ENCODE results near the gene GSK3B. TPM values are rescaled to one million over a fixed set of nuclear protein-coding genes. Genes with fewer than 3 reads are reported as not detected.

Gene GSK3B
- total RNA-seq, 1 donor from 2014 or later, result 43.7 TPM

DNA sequence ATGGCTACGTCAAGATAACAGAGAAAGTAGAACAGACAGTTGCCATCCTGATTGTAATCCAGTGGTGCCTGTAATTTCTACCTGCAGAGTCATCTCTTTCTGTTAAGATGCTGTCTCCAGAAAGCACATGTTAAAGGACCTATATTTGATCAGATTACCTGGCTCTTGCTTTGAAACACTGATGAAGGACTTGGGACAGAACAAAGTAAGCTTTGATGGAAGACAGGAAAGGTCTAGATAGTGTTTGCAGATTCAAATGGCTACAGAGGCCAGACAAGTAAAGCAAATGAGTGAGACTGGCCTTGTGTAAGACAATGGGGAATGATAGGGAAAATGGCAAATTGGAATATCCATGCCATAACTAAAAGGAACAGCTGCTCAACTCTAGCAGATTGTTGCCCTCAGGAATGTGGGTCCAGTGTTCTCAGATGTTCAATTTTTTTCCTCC, 1.8 kb upstream of the GSK3B start:
- DNase-seq (ENCODE audit: low read depth, low spot score), result no peak

DNA sequence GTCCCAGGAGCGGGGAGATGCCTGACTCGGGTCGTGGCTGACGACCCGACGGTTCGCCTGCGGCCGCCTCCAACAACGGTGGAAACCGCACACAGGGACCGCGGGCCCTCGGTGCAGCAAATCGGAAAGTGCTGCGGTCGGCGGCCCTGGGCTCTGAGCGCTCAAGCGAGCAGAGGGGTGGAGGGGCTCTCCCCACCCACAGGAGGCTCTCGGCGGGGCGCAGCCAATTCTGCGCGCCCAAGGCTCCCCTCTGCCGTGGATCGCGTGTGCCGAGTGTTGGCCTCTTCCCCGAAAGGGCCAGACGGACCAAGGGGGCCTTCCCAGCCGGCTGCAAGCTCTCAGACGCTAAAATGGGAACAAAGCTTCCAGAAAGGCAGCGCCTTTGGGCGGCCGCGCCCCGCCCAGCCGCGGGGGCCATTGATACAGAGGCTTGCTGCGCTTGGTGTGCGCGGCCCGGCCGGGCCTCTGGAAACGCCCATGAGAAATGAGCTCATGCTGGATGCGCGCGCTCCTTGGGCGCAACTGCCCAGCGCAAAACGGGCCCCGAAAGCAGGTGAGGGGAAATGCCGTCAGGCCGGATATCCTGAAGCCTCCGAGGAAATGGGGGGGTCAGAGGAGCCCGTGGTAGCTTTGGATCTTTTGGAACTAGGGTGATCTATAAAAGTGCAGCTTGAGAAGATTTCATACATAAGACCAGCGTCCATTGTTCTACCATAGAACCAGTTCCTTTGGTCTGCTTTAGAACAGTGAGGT, 1.2 kb upstream of the GSK3B start:
- DNase-seq (ENCODE audit: low read depth, low spot score), result peak; percentile 82

DNA sequence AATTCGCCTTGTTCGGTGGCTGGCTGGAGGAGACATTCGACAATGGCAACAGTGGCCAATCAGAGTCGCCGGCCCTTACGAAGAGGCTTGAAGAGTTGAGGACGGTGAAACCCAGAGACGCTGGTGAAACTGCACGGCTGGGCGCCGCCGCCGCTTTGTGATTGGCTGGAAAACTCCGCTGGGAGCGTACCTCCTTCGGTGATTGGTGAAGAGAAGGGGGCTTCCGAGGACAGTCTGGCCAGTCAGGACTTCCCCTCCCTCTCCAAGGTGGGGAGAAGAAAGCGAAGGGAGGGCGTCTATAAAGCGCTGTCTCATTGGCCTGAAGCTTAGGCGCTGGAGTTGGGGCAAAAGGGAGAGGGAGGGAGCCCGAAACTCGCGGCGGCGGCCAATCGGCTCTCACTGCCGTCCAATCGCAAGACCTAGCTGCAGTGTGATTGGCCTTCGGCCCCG, 554 bp upstream of the GSK3B start:
- DNase-seq (ENCODE audit: low read depth, low spot score), result peak; percentile 100

DNA sequence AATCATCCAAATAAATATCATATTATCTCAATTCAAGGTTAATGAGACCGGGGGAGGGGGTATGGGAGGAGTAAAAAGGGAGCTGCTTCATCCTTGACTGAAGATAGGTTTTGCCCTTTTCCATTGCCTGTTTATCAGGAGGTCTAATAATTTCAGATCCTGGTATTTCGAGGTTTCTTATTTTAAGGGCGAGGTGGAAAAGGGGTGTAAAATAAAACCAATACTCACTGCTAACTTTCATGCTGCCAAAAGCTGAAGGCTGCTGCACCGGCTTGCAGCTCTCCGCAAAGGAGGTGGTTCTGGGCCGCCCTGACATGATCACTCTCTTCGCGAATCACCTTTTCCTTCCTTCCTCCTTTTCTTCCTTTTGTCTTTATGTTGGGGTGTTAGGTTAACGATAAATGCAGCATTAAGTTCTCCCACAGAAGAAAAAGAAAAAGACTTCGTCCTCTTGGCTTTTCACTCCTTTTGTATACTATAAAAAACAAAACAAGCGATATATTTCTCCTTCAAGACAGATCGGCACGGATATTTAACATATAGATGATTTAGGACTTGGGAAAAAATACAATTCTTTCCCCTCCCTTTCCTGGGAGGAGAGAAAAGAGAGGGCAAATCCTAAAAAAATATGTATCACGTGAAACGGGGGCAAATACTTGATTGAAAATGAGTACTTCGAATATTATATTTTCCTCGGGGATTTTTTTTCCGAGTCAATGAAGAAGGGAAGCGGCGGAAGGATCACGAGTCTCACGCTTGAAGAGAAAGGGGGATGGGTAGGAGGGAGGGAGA, 932 bp downstream of the GSK3B start:
- DNase-seq (ENCODE audit: low read depth, low spot score), result peak; percentile 63

DNA sequence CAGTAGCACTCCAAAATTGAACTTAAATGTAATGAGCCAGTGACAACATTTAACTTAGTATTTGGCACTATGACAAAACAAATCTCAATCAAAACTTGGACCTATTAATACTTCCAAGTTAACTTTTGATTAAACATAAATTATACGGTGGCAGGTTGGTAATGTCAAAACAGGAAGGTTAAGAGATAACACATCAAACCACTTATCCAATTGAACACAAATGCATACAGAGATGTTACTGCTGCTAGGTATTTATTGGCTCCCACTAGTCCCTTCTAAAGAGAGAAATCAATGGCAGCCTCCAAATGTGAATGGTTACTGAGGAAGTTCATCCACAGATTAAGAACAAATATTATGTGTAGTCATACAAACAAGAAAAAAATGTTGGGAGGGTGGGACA, 1.8 kb downstream of the GSK3B start:
- DNase-seq (ENCODE audit: low read depth, low spot score), result no peak

DNA sequence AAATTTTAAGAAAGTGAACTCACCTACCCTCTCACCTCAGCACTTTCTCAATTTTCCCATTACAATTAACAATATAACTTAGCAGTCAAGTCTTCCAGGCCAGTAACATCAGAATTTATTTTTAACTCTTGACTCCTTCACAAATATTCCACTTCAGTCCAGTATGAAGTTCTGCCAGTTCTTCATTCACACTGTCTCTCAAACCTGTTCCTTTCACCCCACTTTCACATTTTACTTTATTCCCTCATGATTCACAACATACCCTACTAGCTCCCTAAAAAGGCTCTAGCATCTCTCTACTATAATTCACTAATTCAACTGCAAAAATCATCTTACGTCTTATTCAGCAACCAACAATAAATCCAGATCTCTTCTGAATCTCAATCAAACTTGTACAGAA, 3.8 kb downstream of the GSK3B start:
- DNase-seq (ENCODE audit: low read depth, low spot score), result no peak

DNA sequence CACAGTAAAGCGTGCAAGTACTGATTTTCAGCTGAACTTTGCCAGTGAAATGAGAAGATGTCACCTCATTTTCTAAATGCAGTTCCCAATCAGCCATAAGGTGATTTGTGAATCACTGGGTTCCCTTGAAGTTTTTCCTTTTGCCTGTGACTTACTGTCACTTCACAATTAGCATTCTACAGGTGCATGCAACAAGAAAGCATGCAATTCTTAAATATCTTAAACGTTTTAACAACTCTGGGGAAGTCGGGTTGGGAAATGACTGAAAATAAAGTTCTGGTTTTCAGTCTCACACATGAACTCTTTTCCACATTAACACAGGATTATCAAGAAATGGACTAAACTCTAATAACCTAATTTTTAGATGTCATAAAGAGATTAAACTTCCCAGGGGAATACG, 5.2 kb downstream of the GSK3B start:
- no peak for DNase-seq (ENCODE audit: low read depth, low spot score)

DNA sequence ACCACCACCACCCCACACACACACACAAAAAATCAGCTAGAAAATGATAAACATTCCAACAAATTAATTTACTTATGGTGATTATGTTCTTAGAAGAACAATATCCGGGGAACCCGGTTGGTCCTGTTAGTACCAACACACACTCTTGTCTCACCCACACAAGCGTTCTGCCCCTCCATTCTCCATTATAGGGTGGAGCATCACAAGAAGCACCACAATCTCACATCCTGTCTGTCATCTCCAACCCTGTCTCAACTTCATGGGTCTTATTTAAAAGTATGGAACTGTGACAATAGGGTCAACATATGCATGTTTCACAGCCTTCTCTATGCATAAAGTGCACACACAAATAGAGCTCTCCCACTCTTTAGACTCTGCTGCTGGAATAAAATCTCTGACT, 5.6 kb downstream of the GSK3B start:
- DNase-seq (ENCODE audit: low read depth, low spot score), result no peak

DNA sequence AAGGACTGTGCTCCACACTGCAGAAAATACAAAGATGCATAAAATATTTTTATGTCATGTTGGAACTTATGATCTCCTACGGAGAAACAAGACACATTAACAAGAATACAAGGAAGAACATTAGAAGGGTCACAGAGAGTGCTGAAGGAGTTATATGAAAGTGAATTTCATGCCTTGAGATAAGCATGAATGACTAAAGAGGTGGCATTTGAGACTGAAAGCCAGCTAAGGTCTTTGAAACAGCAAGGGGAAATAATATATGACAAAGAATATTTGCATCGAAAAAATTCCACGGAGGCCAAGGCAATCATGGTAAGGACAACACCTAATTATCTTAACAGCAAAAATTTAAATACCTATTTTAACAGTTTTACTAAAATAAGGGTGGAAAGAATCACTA, 12.5 kb downstream of the GSK3B start:
- no peak for DNase-seq (ENCODE audit: low read depth, low spot score)

DNA sequence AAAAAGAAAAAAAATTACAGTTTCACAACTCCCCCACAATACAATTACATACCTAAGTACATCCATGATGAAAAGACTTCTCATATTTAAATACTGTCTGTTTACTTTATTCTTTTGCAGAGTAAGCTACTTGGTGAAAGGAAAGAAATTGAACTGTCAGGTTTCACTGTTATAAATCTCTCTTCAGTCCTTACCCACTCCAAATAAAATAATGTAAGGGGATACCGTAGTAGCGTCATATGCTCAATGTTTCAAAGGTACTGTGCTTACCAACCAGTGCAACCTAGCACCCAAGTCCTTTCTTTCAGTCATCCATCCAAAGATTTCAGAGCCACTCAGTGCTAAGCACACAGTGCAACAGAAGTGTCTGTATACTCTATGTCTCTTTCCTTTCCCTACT, 13.4 kb downstream of the GSK3B start:
- DNase-seq (ENCODE audit: low read depth, low spot score), result no peak

DNA sequence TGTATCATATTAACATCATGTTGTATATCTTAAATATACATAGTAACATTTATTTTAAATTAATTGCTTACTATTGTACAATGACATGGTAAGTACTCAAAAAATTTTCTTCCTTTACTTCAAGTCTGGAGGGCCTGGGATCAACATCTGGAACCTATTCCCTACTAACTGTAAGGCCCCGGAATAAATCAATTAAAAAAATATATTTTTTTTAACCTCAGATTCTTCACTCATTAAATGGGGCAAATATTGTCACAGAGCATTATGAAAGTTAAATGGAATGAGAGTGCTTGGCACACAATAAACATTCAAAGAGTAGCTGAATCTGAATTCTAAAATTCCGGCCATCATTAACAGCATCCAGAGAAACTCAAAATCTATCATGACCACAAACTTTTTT, 16.5 kb downstream of the GSK3B start:
- no peak for DNase-seq (ENCODE audit: low read depth, low spot score)

DNA sequence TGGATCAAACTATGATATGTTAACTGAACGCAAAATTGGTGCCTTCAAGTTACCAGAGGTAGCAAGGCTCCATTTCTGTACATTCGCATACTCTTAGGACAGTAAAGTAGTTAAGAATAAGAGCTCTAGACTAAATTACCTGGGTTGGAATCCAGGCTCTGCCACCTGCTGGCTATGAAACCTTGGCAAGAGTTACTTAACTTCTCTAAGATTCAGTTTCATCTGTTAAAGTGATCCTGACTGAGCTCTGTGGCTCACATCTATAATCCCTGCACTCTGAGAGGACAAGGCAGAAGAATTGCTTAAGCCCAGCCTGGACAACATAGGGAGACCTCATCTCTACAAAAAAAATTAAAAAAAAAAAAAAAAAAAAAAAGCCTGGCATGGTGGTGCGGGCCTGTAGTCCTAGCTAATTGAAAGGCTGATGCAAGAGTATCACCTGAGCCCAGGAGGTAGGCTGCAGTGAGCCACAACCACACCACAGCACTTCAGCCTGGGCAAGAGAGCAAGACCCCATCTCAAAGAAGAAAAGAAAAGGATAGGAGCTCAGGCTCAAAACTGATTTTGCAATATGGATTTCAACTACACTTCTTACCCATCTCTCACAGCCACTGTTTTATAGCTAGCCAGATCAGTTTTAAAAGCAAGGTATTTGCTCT, 21.3 kb downstream of the GSK3B start:
- DNase-seq (ENCODE audit: low read depth, low spot score), result no peak

DNA sequence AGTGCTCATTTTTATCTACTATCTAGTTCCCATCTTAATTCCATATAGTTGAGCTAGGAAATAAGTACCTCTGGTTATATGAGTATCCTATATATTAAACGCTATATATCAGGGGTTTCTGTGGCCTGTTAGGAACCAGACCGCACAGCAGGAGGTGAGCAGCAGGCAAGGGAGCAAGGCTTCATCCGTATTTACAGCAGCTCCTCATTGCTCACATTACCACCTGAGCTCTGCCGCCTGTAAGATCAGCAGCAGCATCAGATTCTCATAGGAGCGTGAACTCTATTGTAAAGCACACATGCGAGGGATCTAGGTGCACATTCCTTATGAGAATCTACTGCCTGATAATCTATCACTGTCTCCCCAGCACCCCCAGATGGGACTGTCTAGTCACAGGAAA, 23.0 kb downstream of the GSK3B start:
- DNase-seq (ENCODE audit: low read depth, low spot score), result no peak

DNA sequence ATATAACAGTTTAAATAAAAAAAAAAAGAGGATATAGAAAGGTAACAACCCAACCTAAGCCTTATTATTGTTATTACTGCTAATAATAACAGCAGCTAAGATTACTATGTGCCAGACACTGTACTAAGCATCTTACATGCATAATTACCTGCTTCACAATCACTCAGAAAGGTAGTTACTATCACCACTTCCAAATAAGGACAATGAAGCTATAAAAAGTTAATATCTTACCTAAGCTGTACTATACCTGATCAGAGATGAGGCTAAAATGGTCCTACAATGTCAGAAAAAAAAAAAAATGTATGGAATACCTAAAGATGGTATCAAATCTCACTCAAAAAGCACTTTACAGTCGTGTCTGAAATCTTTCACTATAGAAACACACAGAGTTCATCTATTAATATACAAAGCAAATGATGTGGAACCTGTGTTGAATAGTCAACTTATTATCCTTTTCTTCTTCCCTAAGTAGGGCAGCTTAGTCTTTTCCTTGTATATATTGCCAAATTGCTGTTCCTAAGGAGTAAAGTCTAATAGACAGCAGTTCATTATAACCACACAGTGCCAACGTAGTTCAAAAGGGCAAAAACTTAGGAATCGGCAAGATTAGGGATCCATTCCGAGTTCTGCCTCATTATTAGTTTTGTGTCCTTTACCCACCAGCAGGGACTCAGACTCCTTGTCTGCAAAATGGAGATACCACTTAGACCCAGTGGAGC, 23.8 kb downstream of the GSK3B start:
- DNase-seq (ENCODE audit: low read depth, low spot score), result no peak

DNA sequence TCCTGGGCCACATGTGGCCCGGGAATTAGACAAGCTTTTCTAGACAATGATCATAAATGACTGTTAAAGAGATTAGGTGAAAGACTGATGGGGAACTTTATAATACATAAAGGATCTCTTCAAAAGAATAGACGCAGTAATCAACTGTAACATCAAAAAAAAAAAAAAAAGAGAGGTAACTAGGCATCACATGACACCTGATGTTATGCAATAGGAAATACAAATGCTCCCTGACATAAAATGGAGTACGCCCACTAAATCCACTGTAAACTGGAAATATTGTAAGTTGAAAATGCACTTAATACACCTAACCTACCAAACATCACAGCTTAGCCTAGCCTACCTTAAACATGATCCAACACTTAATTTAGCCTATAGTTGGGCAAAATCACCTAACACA, 27.2 kb downstream of the GSK3B start:
- DNase-seq (ENCODE audit: low read depth, low spot score), result no peak

DNA sequence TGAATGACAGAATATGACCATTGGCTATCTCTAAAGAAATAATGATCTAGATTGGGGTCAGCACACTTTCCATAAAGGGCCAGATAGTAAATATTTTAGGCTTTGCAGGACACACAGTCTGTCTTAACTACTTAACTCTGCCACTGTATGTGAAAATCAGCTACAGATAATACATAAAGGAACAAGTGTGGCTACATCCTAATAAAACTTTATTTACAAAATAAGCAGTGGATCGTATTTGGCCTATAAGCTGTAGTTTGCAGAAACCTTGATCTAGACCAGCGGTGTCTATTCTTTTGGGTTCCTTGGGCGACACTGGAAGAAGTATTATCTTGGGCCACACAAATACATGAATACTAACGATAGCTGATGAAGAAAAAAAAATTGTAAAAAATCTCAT, 27.6 kb downstream of the GSK3B start:
- DNase-seq (ENCODE audit: low read depth, low spot score), result no peak

DNA sequence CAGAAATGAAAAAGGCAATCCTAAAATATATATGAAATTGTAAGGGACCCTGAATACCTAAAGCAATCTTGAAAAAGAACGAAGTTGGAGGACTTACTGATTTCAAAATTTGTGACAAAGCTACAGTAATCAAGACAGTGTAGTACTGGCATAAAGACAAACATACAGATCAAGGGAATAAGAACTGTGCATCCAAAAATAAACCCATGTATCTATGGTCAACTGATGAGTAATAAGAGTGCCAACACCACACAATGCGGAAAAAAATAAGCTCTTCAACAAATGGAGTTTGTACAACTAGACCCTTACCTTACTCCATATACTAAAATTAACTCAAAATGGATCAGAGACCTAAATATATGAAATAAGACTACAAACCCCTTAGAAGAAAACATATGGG, 29.6 kb downstream of the GSK3B start:
- no peak for DNase-seq (ENCODE audit: low read depth, low spot score)

DNA sequence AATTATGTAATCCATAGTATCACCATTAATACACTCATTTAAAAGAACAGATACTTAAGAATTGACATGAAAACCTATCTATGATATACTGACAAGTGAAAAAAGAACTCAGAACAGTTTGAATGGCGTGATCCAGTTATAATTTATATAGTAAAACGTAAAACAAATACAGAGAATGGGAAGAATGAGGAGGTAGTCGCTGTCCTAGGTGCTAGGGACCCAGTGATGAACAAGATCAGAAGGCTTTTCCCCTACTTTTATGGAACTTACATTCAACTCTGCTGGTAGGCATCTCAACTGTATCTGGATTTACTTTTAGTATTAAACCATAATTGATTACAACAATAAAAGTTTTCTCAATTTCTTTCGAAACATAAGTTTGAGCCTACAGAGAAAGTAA, 31.8 kb downstream of the GSK3B start:
- no peak for DNase-seq (ENCODE audit: low read depth, low spot score)

DNA sequence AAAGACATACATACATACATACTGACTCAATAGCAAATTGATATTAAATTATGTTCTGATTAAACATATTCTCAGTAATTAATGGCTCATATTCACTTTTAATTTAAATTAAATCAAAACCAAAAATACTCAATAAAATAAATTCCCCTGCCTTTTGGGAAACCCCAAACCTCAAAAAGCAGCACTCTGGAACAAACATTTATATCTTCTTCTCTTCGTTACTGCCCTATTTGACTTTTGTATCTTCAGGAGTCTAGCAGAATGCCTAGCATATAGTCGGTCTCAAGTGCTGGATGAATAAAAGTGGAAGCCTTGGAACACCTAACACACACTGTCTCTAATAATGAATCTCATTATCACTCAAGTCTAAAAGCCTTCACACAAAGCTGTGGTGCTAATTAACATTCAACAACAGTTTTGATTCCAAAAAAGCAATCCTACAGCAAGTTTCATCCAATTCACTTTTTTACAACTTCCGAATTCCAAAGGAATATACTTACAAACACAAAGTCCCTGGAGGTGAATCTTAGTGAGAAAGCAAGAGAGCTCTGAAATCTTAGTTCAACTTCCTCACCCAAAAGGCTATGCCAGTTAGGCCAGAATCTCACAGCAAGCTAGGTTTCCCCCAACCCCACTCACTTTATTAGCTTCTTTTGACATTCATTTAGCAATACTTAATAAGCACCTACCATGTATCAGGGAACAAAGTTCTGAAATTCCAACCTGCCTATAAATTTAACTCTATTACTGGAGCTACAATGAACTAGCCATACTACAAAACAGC, 35.0 kb downstream of the GSK3B start:
- DNase-seq (ENCODE audit: low read depth, low spot score), result no peak

DNA sequence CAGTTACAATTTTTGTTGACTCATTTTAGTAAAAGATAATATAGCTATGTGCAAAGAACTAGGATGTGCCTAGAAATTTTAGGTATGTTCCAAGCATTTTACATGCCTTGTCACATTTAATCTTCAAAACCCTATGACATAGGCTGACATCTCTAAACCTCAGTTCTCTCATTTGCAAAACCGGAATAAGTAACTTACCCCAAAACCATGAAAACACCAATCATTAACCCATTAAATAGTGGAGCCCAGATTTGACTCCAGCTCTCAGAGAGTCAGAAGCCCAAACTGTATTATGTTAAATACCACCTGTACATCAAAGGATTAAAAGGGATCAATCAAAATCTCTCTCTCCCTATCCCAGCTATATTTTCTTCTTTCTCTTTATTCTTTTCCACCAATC, 36.6 kb downstream of the GSK3B start:
- DNase-seq (ENCODE audit: low read depth, low spot score), result no peak

DNA sequence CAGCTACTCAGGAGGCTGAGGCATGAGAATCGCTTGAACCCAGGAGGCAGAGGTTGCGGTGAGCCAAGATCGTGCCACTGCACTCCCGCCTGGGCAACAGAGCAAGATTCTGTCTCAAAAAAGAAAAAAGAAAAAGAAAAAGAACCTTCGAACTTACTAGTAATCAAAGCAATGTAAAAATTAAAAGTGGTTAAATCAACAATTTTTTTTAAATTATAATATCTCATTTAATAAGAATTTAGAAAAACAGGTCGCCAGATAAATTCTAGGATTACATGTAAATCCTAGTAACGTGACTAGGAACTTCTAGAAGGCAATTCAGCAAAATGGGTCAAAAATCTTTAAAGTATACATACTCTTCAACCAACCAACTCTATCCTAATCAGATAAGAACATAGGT, 37.2 kb downstream of the GSK3B start:
- no peak for DNase-seq (ENCODE audit: low read depth, low spot score)
